ENCODE data around the gene CAMK2A.

DNA sequence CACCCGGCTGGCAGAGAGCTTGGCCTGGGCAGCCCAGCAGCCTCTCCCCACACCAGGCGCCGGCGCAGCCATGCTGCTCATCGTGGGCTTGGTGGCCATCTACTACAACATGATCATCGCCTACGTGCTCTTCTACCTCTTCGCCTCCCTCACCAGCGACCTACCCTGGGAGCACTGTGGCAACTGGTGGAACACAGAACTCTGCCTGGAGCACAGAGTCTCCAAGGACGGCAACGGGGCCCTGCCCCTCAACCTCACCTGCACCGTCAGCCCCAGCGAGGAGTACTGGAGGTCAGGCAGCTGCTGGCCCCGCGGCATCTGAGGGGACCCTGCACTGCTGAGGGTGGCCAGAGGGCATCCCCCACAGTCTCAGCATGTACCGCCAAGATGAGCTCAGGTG is 92.6 kb downstream of the CAMK2A start:
- no peak for TF ChIP-seq CTCF (IDR thresholded peaks at IDR 0.05)
- TF ChIP-seq POLR2AphosphoS5 (IDR thresholded peaks at IDR 0.05): no peak

Data from upper lobe of left lung (tissue), 4 donors.